Activated T-helper 1 cell treated with anti-CD3 and anti-CD28 coated beads, Interleukin-12 subunit alpha, Interleukin-12 subunit beta, Interleukin-2, Interleukin-4 antibody, amounts not matched to agents 30 ng/mL and 10 ng/mL and 1 ng/mL, durations not matched to agents 14 hours and 24 hours and 36 hours (primary cell): Measurements from ENCODE around the gene HEXD. TPM values are rescaled to one million over a fixed set of nuclear protein-coding genes. Genes with fewer than 3 reads are reported as not detected.
A peak's percentile ranks its signal among the peaks of the same experiment; 100 is the strongest.

Experiments used
- DNase-seq: peaks from one replicate; pipeline ENCODE4 v3.0.0; 2021; ENCODE audit warnings: low spot score
- H3K27ac Mint-ChIP-seq: one replicate; pipeline ENCODE4 v1.8.0; 2021; ENCODE audit warnings: mild to moderate bottlenecking, mixed read lengths
- H3K27me3 Mint-ChIP-seq: one replicate; pipeline ENCODE4 v1.8.0; 2022; ENCODE audit warnings: mild to moderate bottlenecking, moderate library complexity, mixed read lengths; ENCODE audit not compliant: insufficient read depth
- H3K36me3 Mint-ChIP-seq: one replicate; pipeline ENCODE4 v1.8.0; 2021; ENCODE audit warnings: low read depth, mixed read lengths
- H3K4me1 Mint-ChIP-seq: one replicate; pipeline ENCODE4 v1.8.0; 2021; ENCODE audit warnings: low read depth, mixed read lengths
- H3K4me3 Mint-ChIP-seq: one replicate; pipeline ENCODE4 v1.8.0; 2021; ENCODE audit warnings: mild to moderate bottlenecking, moderate library complexity, mixed read lengths
- H3K9me3 Mint-ChIP-seq: one replicate; pipeline ENCODE4 v1.8.0; 2021; ENCODE audit warnings: mixed read lengths
- intact Hi-C: fragments of 100-400 bp; cut with micrococcal nuclease; formaldehyde crosslinking; loops from one replicate; pipeline ENCODE4 v1.15.1; 2024
- total RNA-seq: library from RNA; stranded (reverse); gene quantifications from 2 replicates; pipeline ENCODE4 v1.2.3, GENCODE V29; 2022

Gene HEXD
- total RNA-seq, 1 donor from 2014 or later, result 30.5 TPM

- intact Hi-C loops, result no loop called here
- no peak for DNase-seq
- Mint-ChIP-seq H3K27me3 (no peaks in the 10 kb centered on the region), H3K9me3 (no peaks in the 10 kb centered on the region), H3K27ac (peak overlapping the region; percentile 62), H3K4me1 (peaks cover 21% of the 10 kb centered on the region), H3K4me3 (no peak overlapping the region), H3K36me3 (peaks cover 40% of the 10 kb centered on the region)
Measured at GRCh38 chr17:82477934-82478333, 59.8 kb downstream of the HEXD start.

GRCh38 chr17:82479602-82480001 lies 61.5 kb downstream of the HEXD start:
- Mint-ChIP-seq H3K27me3 (no peaks in the 10 kb centered on the region), H3K4me3 (no peak overlapping the region), H3K9me3 (no peaks in the 10 kb centered on the region), H3K4me1 (peaks cover 22% of the 10 kb centered on the region), H3K36me3 (peaks cover 42% of the 10 kb centered on the region), H3K27ac (no peak overlapping the region)
- intact Hi-C loops, result loop anchor here (2.0 kb wide), 1 partner anchor 71 kb away; no protein-coding TSS in a partner anchor
- no peak for DNase-seq

DNA sequence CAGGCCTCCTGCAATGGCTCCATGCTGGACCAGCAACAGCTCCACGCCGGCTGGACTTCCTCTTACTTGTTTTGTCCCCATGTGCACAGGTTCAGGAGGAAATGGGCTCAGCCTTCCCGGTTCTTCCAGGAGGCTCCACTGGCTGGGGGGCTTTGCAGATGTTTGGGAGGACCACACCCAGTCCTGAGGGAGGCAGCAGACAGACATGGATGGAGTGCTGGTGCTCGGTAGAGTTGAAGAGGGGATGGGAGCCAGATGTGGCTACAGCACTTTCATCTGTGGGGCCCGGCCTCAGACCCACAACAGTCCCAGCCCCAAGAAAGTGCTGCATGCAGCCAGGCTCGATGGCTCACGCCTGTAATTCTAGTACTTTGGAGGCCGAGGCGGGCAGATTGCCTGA lies 62.2 kb downstream of the HEXD start:
- no peaks in the 10 kb centered on the region for H3K27me3 Mint-ChIP-seq
- no peak for DNase-seq
- intact Hi-C loops, result loop anchor here (2.0 kb wide), 1 partner anchor 70 kb away; no protein-coding TSS in a partner anchor
- H3K36me3 Mint-ChIP-seq, result peaks cover 45% of the 10 kb centered on the region
- H3K27ac Mint-ChIP-seq, result no peak overlapping the region
- H3K9me3 Mint-ChIP-seq, result no peaks in the 10 kb centered on the region
- peaks cover 29% of the 10 kb centered on the region for H3K4me1 Mint-ChIP-seq
- no peak overlapping the region for H3K4me3 Mint-ChIP-seq

DNA sequence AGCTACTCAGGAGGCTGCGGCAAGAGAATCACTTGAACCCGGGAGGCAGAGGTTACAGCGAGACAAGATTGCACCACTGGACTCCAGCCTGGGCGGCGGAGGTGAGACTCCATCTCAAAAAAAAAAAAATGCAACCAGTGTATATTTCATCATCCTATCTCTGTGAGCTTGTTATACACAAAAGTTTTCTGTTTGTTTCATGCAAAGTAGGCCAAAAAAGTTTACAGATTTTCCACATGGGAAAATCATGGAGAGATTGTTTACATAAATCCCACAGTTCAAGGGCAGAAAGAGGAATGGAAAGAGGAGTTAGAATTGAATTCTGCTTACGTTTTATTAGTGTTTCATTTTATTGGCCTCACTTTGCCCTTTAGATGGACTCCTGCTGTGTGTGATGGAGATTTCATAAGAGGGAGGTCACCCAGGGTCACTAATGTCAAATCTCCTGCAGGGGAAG lies 65.1 kb downstream of the HEXD start:
- no peaks in the 10 kb centered on the region for H3K9me3 Mint-ChIP-seq
- peaks cover 34% of the 10 kb centered on the region for H3K4me1 Mint-ChIP-seq
- no peak for DNase-seq
- no peak overlapping the region for H3K4me3 Mint-ChIP-seq
- intact Hi-C loops, result no loop called here
- H3K27ac Mint-ChIP-seq, result no peak overlapping the region
- peaks cover 55% of the 10 kb centered on the region for H3K36me3 Mint-ChIP-seq
- H3K27me3 Mint-ChIP-seq, result no peaks in the 10 kb centered on the region

GRCh38 chr17:82483836-82484235 lies 65.7 kb downstream of the HEXD start:
- no peaks in the 10 kb centered on the region for H3K9me3 Mint-ChIP-seq
- H3K36me3 Mint-ChIP-seq, result peaks cover 57% of the 10 kb centered on the region
- intact Hi-C loops, result no loop called here
- DNase-seq, result no peak
- no peak overlapping the region for H3K4me3 Mint-ChIP-seq
- H3K4me1 Mint-ChIP-seq, result peaks cover 31% of the 10 kb centered on the region
- no peaks in the 10 kb centered on the region for H3K27me3 Mint-ChIP-seq
- H3K27ac Mint-ChIP-seq, result no peak overlapping the region

DNA sequence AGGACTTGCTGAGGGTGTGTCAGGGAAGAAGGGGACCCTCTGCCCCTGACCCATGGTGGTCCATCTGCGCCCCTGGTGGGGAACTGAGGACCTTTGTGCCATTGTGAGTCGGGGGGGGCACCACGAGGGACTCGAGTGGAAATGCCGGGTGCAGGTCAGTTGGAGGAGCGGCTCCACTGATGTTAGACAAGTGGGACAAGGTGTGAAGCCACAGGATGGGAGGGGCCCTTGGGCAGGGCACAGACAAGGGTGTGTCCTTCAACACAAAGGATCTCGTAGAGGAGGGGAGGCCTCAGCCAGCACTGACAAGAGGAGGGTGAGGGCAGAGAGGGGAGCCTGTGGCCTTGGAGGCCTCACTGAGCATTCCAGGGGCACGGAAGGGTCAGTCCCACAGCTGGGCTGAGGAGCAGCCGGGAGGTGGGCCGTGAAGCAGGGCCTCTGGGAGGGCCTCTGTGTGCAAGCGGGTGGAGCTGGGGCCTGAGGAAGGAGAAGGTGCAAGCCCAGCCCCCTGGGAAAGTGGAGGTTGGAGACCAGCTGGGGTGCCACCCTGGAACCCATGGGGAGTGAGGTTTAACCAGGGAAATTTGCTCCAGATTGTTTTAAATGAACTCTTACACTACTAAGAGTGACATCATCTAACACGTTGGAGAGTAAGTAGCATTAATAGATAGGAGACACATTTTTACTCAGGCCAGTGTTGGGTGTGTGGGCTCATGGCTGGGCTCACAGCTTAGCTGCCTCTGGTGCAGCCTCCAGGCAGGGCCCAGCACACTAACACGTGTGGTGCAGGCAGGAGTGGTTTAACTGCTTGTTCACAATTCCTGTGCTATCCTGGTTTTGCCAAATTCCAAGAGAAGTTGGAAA lies 68.3 kb downstream of the HEXD start:
- no peaks in the 10 kb centered on the region for H3K9me3 Mint-ChIP-seq
- H3K27ac Mint-ChIP-seq, result peak overlapping the region; percentile 18
- H3K36me3 Mint-ChIP-seq, result peaks cover 57% of the 10 kb centered on the region
- intact Hi-C loops, result no loop called here
- no peak for DNase-seq
- H3K4me3 Mint-ChIP-seq, result no peak overlapping the region
- no peaks in the 10 kb centered on the region for H3K27me3 Mint-ChIP-seq
- peaks cover 21% of the 10 kb centered on the region for H3K4me1 Mint-ChIP-seq

DNA sequence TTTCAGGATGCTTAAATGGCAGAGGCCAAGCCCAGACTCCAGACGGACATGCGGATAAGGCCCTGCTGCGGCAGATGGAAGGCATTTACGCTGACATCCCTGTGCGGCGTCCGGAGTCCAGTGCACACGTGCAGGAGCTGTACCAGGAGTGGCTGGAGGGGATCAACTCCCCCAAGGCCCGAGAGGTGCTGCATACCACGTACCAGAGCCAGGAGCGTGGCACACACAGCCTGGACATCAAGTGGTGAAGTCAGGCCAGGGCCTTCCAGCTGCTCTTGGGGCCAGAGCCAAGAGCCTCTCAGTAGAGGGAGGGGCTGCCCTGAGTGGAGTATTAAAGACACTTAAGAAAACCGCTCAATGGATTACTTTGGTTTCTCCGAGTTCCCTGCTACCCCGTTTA lies 69.8 kb downstream of the HEXD start:
- intact Hi-C loops, result no loop called here
- Mint-ChIP-seq H3K9me3 (no peaks in the 10 kb centered on the region), H3K27ac (no peak overlapping the region), H3K36me3 (peaks cover 48% of the 10 kb centered on the region), H3K27me3 (no peaks in the 10 kb centered on the region), H3K4me3 (no peak overlapping the region), H3K4me1 (peaks cover 21% of the 10 kb centered on the region)
- DNase-seq, result no peak

DNA sequence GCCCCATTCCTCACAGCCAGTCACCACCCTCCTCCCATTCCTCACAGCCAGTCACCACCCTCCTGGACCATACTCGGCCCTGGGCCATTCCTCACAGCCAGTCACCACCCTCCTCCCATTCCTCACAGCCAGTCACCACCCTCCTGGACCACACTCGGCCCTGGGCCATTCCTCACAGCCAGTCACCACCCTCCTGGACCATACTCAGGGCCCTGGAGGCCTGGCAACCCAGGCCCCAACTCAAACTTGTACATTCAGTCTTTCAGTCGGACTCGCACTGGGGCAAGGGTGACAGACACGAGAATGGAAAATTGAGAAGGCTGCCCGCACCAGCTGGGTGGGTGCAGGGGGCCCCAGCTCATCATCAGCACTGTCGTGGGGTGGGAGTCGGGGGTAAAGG lies 71.0 kb downstream of the HEXD start:
- no peak overlapping the region for H3K4me3 Mint-ChIP-seq
- H3K9me3 Mint-ChIP-seq, result no peaks in the 10 kb centered on the region
- DNase-seq, result no peak
- no peaks in the 10 kb centered on the region for H3K27me3 Mint-ChIP-seq
- peaks cover 26% of the 10 kb centered on the region for H3K4me1 Mint-ChIP-seq
- H3K36me3 Mint-ChIP-seq, result peaks cover 44% of the 10 kb centered on the region
- intact Hi-C loops, result no loop called here
- no peak overlapping the region for H3K27ac Mint-ChIP-seq

GRCh38 chr17:82489851-82490511 lies 71.8 kb downstream of the HEXD start:
- Mint-ChIP-seq H3K9me3 (no peaks in the 10 kb centered on the region), H3K36me3 (peaks cover 39% of the 10 kb centered on the region)
- intact Hi-C loops, result no loop called here

DNA sequence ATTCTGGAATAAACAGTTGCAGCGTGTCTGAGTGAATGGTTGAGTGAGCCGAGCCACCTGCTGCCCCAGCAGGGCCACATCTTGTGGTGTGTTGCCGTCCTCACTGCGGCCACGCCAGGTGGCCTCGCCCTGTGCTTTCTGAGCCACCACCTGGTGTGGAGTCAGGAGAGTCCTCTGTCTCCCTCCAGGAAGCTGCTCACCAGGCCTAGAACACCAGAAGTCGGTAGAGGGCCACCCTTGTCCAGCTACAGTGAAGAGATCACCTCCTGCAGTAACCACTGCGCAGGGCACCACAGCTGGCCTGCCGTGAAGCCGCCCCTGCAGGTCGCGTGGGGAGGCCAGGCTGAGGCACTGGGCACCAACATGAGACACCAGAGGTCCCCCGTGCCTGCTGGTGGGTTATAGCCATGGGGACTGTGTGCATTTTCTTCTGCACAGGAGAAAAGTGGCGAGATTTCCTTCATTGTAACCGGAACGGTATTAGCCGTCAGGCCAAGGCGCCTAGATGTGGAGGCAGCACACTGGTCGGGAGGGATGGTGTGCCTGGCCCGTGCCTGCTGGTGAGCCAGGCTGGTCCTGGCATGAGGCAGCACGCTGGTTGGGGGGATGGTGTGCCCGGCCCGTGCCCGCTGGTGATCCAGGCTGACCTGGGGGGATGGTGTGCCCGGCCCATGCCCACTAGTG lies 72.5 kb downstream of the HEXD start:
- no peaks in the 10 kb centered on the region for H3K9me3 Mint-ChIP-seq
- peaks cover 32% of the 10 kb centered on the region for H3K36me3 Mint-ChIP-seq
- H3K4me3 Mint-ChIP-seq, result no peak overlapping the region
- H3K27me3 Mint-ChIP-seq, result no peaks in the 10 kb centered on the region
- no peak overlapping the region for H3K27ac Mint-ChIP-seq
- intact Hi-C loops, result no loop called here
- no peak for DNase-seq
- H3K4me1 Mint-ChIP-seq, result peaks cover 23% of the 10 kb centered on the region

More at GRCh38 chr17:82489851-82490511, 71.8 kb downstream of the HEXD start:
- H3K27ac Mint-ChIP-seq, result no peak overlapping the region
- peaks cover 29% of the 10 kb centered on the region for H3K4me1 Mint-ChIP-seq
- H3K4me3 Mint-ChIP-seq, result no peak overlapping the region
- DNase-seq, result no peak
- H3K27me3 Mint-ChIP-seq, result no peaks in the 10 kb centered on the region

DNA sequence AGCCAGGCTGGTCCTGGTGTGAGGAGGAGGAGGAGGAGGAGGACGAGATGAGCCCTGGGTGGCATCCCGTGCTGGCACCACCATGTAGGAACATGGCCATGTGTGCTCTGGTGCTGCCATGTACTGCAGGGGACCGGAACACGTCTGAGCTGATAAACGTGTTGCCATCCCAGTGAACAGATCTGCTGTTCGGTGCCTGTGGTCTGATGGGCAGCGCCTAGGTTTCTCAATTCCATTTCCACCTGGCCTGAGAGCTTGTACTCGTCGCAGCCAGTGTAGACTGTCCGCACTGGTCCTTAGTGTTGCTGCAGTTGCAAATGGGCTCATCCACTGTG lies 73.0 kb downstream of the HEXD start:
- no peak overlapping the region for H3K27ac Mint-ChIP-seq
- H3K4me1 Mint-ChIP-seq, result peaks cover 22% of the 10 kb centered on the region
- H3K9me3 Mint-ChIP-seq, result no peaks in the 10 kb centered on the region
- H3K27me3 Mint-ChIP-seq, result no peaks in the 10 kb centered on the region
- no peak for DNase-seq
- intact Hi-C loops, result no loop called here
- H3K36me3 Mint-ChIP-seq, result peaks cover 28% of the 10 kb centered on the region
- no peak overlapping the region for H3K4me3 Mint-ChIP-seq

GRCh38 chr17:82491533-82491932 lies 73.4 kb downstream of the HEXD start:
- DNase-seq, result no peak
- intact Hi-C loops, result no loop called here
- Mint-ChIP-seq H3K4me1 (peaks cover 21% of the 10 kb centered on the region), H3K9me3 (no peaks in the 10 kb centered on the region), H3K27me3 (no peaks in the 10 kb centered on the region), H3K36me3 (peaks cover 26% of the 10 kb centered on the region), H3K4me3 (no peak overlapping the region), H3K27ac (no peak overlapping the region)
